Sigmoid colon (tissue), 7 donors: Measurements from ENCODE around the gene LCOR. TPM values are rescaled to one million over a fixed set of nuclear protein-coding genes. Genes with fewer than 3 reads are reported as not detected.
"Not testable (repeated sequence)": the region's sequence is repeated elsewhere in the genome, so short reads cannot be mapped to it uniquely, and the experiment has no call there.

Source experiments
- DNase-seq: peaks from one replicate; pipeline ENCODE4 v3.0.0-alpha.2; 2019
- H3K27ac ChIP-seq, 4 donors: fragments of 200-600 bp; sonication (generic); one replicate each; pipeline ENCODE4 v1.5.1; 2016 to 2019; ENCODE audit warnings: mild to moderate bottlenecking in 1 of 4
- H3K27me3 ChIP-seq, 3 donors: fragments of 200-600 bp; sonication (generic); one replicate each; pipeline ENCODE4 v1.5.1; 2019; ENCODE audit warnings: mild to moderate bottlenecking in 1 of 3
- H3K36me3 ChIP-seq, 4 donors: fragments of 200-600 bp; sonication (generic); one replicate each; pipeline ENCODE4 v1.5.1; 2016 to 2019
- H3K4me1 ChIP-seq, 4 donors: fragments of 200-600 bp; sonication (generic); one replicate each; pipeline ENCODE4 v1.5.1; 2017 to 2019
- H3K4me3 ChIP-seq, 4 donors: fragments of 200-600 bp; sonication (generic); one replicate each; pipeline ENCODE4 v1.5.1; 2017 to 2019; ENCODE audit warnings: mild to moderate bottlenecking in 2 of 4, moderate library complexity in 1 of 4
- H3K9me3 ChIP-seq, 4 donors: fragments of 200-600 bp in 3 of 4; sonication (generic) in 3 of 4; one replicate each; pipeline versions ENCODE4 v1.5.1 to v1.6.1; 2013 to 2019
- CTCF ChIP-seq, 4 experiments: fragments of 450-650 bp in 3 of 4; fragments of 200-600 bp in 1 of 4; IDR thresholded peaks; one replicate each; pipeline ENCODE4 v1.5.1; 2016 to 2019; ENCODE audit warnings: antibody characterized with exemption in 4 of 4, mild to moderate bottlenecking in 3 of 4, moderate library complexity in 2 of 4
- EP300 ChIP-seq, 4 donors: sonication (generic); formaldehyde crosslinking; IDR thresholded peaks; one replicate each; pipeline ENCODE4 v1.6.1; 2017; ENCODE audit warnings: antibody characterized with exemption in 4 of 4
- POLR2A ChIP-seq, 2 donors: fragments of 450-650 bp; IDR thresholded peaks; one replicate each; pipeline ENCODE4 v1.6.1; 2016; ENCODE audit warnings: antibody characterized with exemption in 2 of 2, mild to moderate bottlenecking in 2 of 2, moderate library complexity in 2 of 2
- POLR2AphosphoS5 ChIP-seq, 4 donors: sonication (generic); formaldehyde crosslinking; IDR thresholded peaks; one replicate each; pipeline ENCODE4 v1.6.1; 2017; ENCODE audit warnings: antibody characterized with exemption in 4 of 4
- WGBS, 2 donors: extraction: QIAGEN DNeasy Blood & Tissue Kit; methylation state at CpG; one replicate each; pipeline ENCODE4 v1.1.7; 2013; 5-methylcytosine and 5-hydroxymethylcytosine counted together
- intact Hi-C: fragments of 100-400 bp; cut with DNase I; formaldehyde crosslinking; loops from one replicate; pipeline ENCODE4 v1.15.1; 2023
- polyA plus RNA-seq, 3 donors: library from polyadenylated mRNA; stranded (reverse); fragments of 200-250 nt; gene quantifications; one replicate each; pipeline ENCODE4 v1.2.3, GENCODE V29; 2013
- total RNA-seq, 4 donors: library from RNA; depleted of rRNA; stranded (reverse); fragments of >200 nt; gene quantifications; one replicate each; pipeline ENCODE4 v1.1.0, GENCODE V29; 2016
- donor health status: healthy with polysubstance abuse.
- donor health status: Bipolar disorder and iron deficiency.
- donor health status: healthy.

LCOR gene
- total and polyA plus RNA-seq, 7 donors, result 8.4 to 270 (median 19.6) TPM

GRCh38 chr10:96924861-96925260, 92.8 kb downstream of the LCOR start:
- Histone ChIP-seq H3K9me3 (no peaks in the 10 kb centered on the region), H3K27me3 (no peaks in the 10 kb centered on the region), H3K4me1 (peaks cover 0 to 7% (median 0%) of the 10 kb centered on the region in 4 donors), H3K4me3 (no peak overlapping the region), H3K36me3 (peaks cover 0 to 6% (median 0%) of the 10 kb centered on the region in 4 donors), H3K27ac (no peak overlapping the region)
- intact Hi-C loops, result no loop called here
- no peak for DNase-seq
- TF ChIP-seq POLR2A (IDR thresholded peaks at IDR 0.05) (no peak), CTCF (IDR thresholded peaks at IDR 0.05) (no peak)
- WGBS, 2 donors, result 96 to 98% methylated on average over 6 of the region's 6 CpGs

- 84 to 85% methylated on average over 5 of the region's 5 CpGs for WGBS, 2 donors
- Histone ChIP-seq H3K4me1 (no peaks in the 10 kb centered on the region), H3K27me3 (no peaks in the 10 kb centered on the region), H3K27ac (no peak overlapping the region), H3K36me3 (peaks cover 0 to 6% (median 0%) of the 10 kb centered on the region in 4 donors), H3K9me3 (no peaks in the 10 kb centered on the region), H3K4me3 (no peak overlapping the region)
- TF ChIP-seq EP300 (IDR thresholded peaks at IDR 0.05) (no peak), POLR2A (IDR thresholded peaks at IDR 0.05) (no peak), CTCF (IDR thresholded peaks at IDR 0.05) (no peak), POLR2AphosphoS5 (IDR thresholded peaks at IDR 0.05) (no peak)
- intact Hi-C loops, result no loop called here
- DNase-seq, result no peak
These were observed 98.4 kb downstream of the LCOR start for GRCh38 chr10:96930469-96930868.

- TF ChIP-seq EP300 (IDR thresholded peaks at IDR 0.05) (no peak), CTCF (IDR thresholded peaks at IDR 0.05) (no peak), POLR2AphosphoS5 (IDR thresholded peaks at IDR 0.05) (no peak), POLR2A (IDR thresholded peaks at IDR 0.05) (no peak)
- Histone ChIP-seq H3K27me3 (no peaks in the 10 kb centered on the region), H3K4me3 (no peak overlapping the region), H3K36me3 (no peaks in the 10 kb centered on the region), H3K4me1 (no peaks in the 10 kb centered on the region), H3K9me3 (no peaks in the 10 kb centered on the region), H3K27ac (no peak overlapping the region)
- WGBS, 2 donors, result 98% methylated on average over 5 of the region's 5 CpGs
- no peak for DNase-seq
- intact Hi-C loops, result no loop called here
These were observed 103.0 kb downstream of the LCOR start for GRCh38 chr10:96935148-96935547.

GRCh38 chr10:96935810-96936209, 103.7 kb downstream of the LCOR start:
- Histone ChIP-seq H3K4me1 (no peaks in the 10 kb centered on the region), H3K9me3 (no peaks in the 10 kb centered on the region), H3K27me3 (no peaks in the 10 kb centered on the region), H3K4me3 (no peak overlapping the region), H3K27ac (no peak overlapping the region), H3K36me3 (no peaks in the 10 kb centered on the region)
- intact Hi-C loops, result no loop called here
- 94 to 95% methylated on average over 5 of the region's 5 CpGs for WGBS, 2 donors
- DNase-seq, result no peak
- TF ChIP-seq CTCF (IDR thresholded peaks at IDR 0.05), result no peak
- no peak for TF ChIP-seq POLR2A (IDR thresholded peaks at IDR 0.05)

GRCh38 chr10:96943161-96943560, 111.1 kb downstream of the LCOR start:
- H3K36me3 ChIP-seq, H3K27ac ChIP-seq, H3K4me3 ChIP-seq, H3K9me3 ChIP-seq, DNase-seq, intact Hi-C loops, H3K27me3 ChIP-seq, H3K4me1 ChIP-seq: not testable (repeated sequence)
- WGBS, 2 donors, result 83 to 88% methylated on average over 8 of the region's 8 CpGs
